SK-N-SH (cell line): Measurements from ENCODE around the gene EXPH5. TPM values are rescaled to one million over a fixed set of nuclear protein-coding genes. Genes with fewer than 3 reads are reported as not detected.

Experiments used
- CTCF ChIA-PET: fragments of 300-600, 350-600 bp; formaldehyde crosslinking; extraction: SDS; loops from one replicate; lab custom pipeline; 2021; lab: Yijun Ruan, JAX
- POLR2A ChIA-PET: fragments of 350-600 bp; sonication (Branson Sonifier 250); formaldehyde crosslinking; extraction: SDS; loops from one replicate; lab custom pipeline; 2020; ENCODE audit warnings: antibody characterized with exemption, inconsistent platforms; lab: Yijun Ruan, JAX
- DNase-seq: peaks from one replicate; pipeline ENCODE4 v3.0.0; 2012
- H2AFZ ChIP-seq: fragments of 200-600 bp; sonication (generic); 2 replicates; pipeline ENCODE4 v1.8.1; 2016; ENCODE audit warnings: antibody characterized with exemption, mild to moderate bottlenecking, low read depth
- H3F3A ChIP-seq: fragments of 200-600 bp; sonication (generic); replicated peaks from 2 replicates; pipeline ENCODE3; 2016; ENCODE audit warnings: antibody characterized with exemption, mild to moderate bottlenecking; ENCODE audit not compliant: insufficient read depth
- H3K27ac ChIP-seq, 2 experiments: fragments of 200-500 bp in 1 of 2; fragments of 200-600 bp in 1 of 2; sonication (Bioruptor generic) in 1 of 2; sonication (generic), shearing (Covaris generic) in 1 of 2; 2 replicates each; pipeline versions ENCODE4 v1.5.1 to v1.6.1; 2014 to 2016; ENCODE audit warnings: low read depth in 2 of 2, inconsistent platforms in 1 of 2, low read length in 1 of 2, mild to moderate bottlenecking in 1 of 2, mixed read lengths in 1 of 2
- H3K27me3 ChIP-seq: fragments of 200-600 bp; sonication (generic), shearing (Covaris generic); 2 replicates; pipeline ENCODE4 v1.6.1; 2016; ENCODE audit warnings: mixed run types; ENCODE audit not compliant: insufficient read depth
- H3K36me3 ChIP-seq, 2 experiments: fragments of 200-500 bp in 1 of 2; fragments of 200-600 bp in 1 of 2; sonication (Bioruptor generic) in 1 of 2; sonication (generic) in 1 of 2; replicated peaks in 1 of 2; 2 replicates each; pipeline versions ENCODE3 to v1.5.1; 2014 to 2016; ENCODE audit warnings: low read length in 1 of 2, mild to moderate bottlenecking in 1 of 2; ENCODE audit not compliant: insufficient read depth in 2 of 2, control insufficient read depth in 1 of 2
- H3K4me1 ChIP-seq, 2 experiments: fragments of 200-500 bp in 1 of 2; fragments of 200-600 bp in 1 of 2; sonication (Bioruptor generic) in 1 of 2; sonication (generic), shearing (Covaris generic) in 1 of 2; 2 replicates each; pipeline versions ENCODE4 v1.5.1 to v1.6.1; 2014 to 2016; ENCODE audit warnings: low read depth in 1 of 2, low read length in 1 of 2, mixed run types in 1 of 2; ENCODE audit not compliant: insufficient read depth in 2 of 2, control insufficient read depth in 1 of 2
- H3K4me2 ChIP-seq: fragments of 200-600 bp; sonication (generic), shearing (Covaris generic); 2 replicates; pipeline ENCODE4 v1.6.1; 2017; ENCODE audit warnings: mixed run types
- H3K4me3 ChIP-seq, 2 experiments: fragments of 200-500 bp in 1 of 2; fragments of 200-600 bp in 1 of 2; sonication (Bioruptor generic) in 1 of 2; sonication (generic), shearing (Covaris generic) in 1 of 2; 2 replicates each; pipeline versions ENCODE4 v1.5.1 to v1.8.1; 2014 to 2016; ENCODE audit warnings: low read depth in 2 of 2, inconsistent platforms in 1 of 2, low read length in 1 of 2, mild to moderate bottlenecking in 1 of 2, mixed read lengths in 1 of 2, moderate library complexity in 1 of 2
- H3K79me2 ChIP-seq: fragments of 200-600 bp; sonication (generic); 2 replicates; pipeline ENCODE4 v1.8.1; 2017; ENCODE audit warnings: mild to moderate bottlenecking; ENCODE audit not compliant: insufficient read depth
- H3K9ac ChIP-seq: fragments of 200-600 bp; sonication (generic); 2 replicates; pipeline ENCODE4 v1.6.1; 2017; ENCODE audit warnings: mixed run types
- H3K9me2 ChIP-seq: fragments of 200-600 bp; sonication (generic); 2 replicates; pipeline ENCODE4 v1.6.1; 2017; ENCODE audit warnings: mixed run types
- H3K9me3 ChIP-seq: fragments of 200-600 bp; sonication (generic); 2 replicates; pipeline ENCODE4 v1.6.1; 2017; ENCODE audit warnings: mixed run types, mild to moderate bottlenecking, moderate library complexity
- H4K20me1 ChIP-seq: fragments of 200-600 bp; sonication (generic); 2 replicates; pipeline ENCODE4 v1.6.1; 2017; ENCODE audit warnings: mild to moderate bottlenecking, mixed run types; ENCODE audit not compliant: insufficient read depth
- CHD2 ChIP-seq: fragments of 150-350 bp; IDR thresholded peaks from 2 replicates; pipeline ENCODE4 v1.6.1; 2018; ENCODE audit warnings: low read length; ENCODE audit not compliant: partially characterized antibody
- ELF1 ChIP-seq: IDR thresholded peaks from 2 replicates; pipeline ENCODE4 v1.4.0; 2012
- FOSL2 ChIP-seq: IDR thresholded peaks from 2 replicates; pipeline ENCODE4 v1.4.0; 2012; ENCODE audit warnings: low read depth, mild to moderate bottlenecking, moderate library complexity, borderline replicate concordance
- GATA2 ChIP-seq: sonication (generic); formaldehyde crosslinking; IDR thresholded peaks from 2 replicates; pipeline ENCODE4 v1.5.0; 2020; ENCODE audit warnings: mild to moderate bottlenecking, missing genetic modification reagents
- IRF3 ChIP-seq: fragments of 150-350 bp; IDR thresholded peaks from 2 replicates; pipeline ENCODE4 v1.6.1; 2016; ENCODE audit warnings: mild to moderate bottlenecking, low read depth, low read length
- MAX ChIP-seq: IDR thresholded peaks from 2 replicates; pipeline ENCODE4 v1.4.0; 2012; ENCODE audit warnings: low read depth
- MEF2A ChIP-seq: IDR thresholded peaks from 2 replicates; pipeline ENCODE4 v1.4.0; 2012; ENCODE audit warnings: low read depth, borderline replicate concordance
- MXI1 ChIP-seq: IDR thresholded peaks from 2 replicates; pipeline ENCODE4 v1.6.1; 2012; ENCODE audit warnings: mild to moderate bottlenecking, low read depth, low read length, improper control_type of control experiment
- NFIC ChIP-seq: IDR thresholded peaks from 2 replicates; pipeline ENCODE4 v1.4.0; 2012; ENCODE audit warnings: borderline replicate concordance
- PBX3 ChIP-seq: IDR thresholded peaks from 2 replicates; pipeline ENCODE4; 2012
- REST ChIP-seq: IDR thresholded peaks from 2 replicates; pipeline ENCODE4 v1.6.1; 2012; ENCODE audit warnings: mild to moderate bottlenecking, low read depth, low read length, moderate library complexity
- RXRA ChIP-seq: IDR thresholded peaks from 2 replicates; pipeline ENCODE4 v1.4.0; 2012; ENCODE audit warnings: low read depth, mild to moderate bottlenecking, borderline replicate concordance
- TAF1 ChIP-seq: IDR thresholded peaks from 2 replicates; pipeline ENCODE4 v1.6.1; 2012; ENCODE audit warnings: low read depth, mild to moderate bottlenecking, low read length, moderate library complexity, borderline replicate concordance
- TCF12 ChIP-seq: IDR thresholded peaks from 2 replicates; pipeline ENCODE4 v1.4.0; 2012
- TEAD4 ChIP-seq: IDR thresholded peaks from 2 replicates; pipeline ENCODE4 v1.4.0; 2012; ENCODE audit warnings: mild to moderate bottlenecking, borderline replicate concordance; ENCODE audit not compliant: insufficient read depth
- USF1 ChIP-seq: IDR thresholded peaks from 2 replicates; pipeline ENCODE4 v1.4.0; 2012; ENCODE audit warnings: low read depth, borderline replicate concordance
- YY1 ChIP-seq: IDR thresholded peaks from 2 replicates; pipeline ENCODE4 v1.4.0; 2012; ENCODE audit warnings: low read depth, mild to moderate bottlenecking
- WGBS: methylation state at CpG from one replicate; pipeline ENCODE4 v1.1.6; 2017; ENCODE audit warnings: low lambda C conversion rate; 5-methylcytosine and 5-hydroxymethylcytosine counted together
- polyA plus RNA-seq, 3 experiments: library from polyadenylated mRNA; depleted of rRNA; stranded (reverse); fragments of >200 nt; gene quantifications; 2 replicates each; pipeline ENCODE4 v1.2.3, GENCODE V29; 2012

The EXPH5 gene
- polyA plus RNA-seq, 1 of the 3 experiments (the other 2 are of a cell fraction): 0.05 TPM

GRCh38 chr11:108538022-108538424 lies 55.5 kb downstream of the EXPH5 start:
- DNase-seq: no peak
- H3F3A ChIP-seq: no peaks in the 10 kb centered on the region
- TF ChIP-seq MEF2A: no peak
- no peak for TF ChIP-seq YY1
- no peak for TF ChIP-seq GATA2 (CRISPR knock-in tag)
- no peak for TF ChIP-seq NFIC
- no peak for TF ChIP-seq TEAD4
- TF ChIP-seq FOSL2: no peak
- no peak for TF ChIP-seq PBX3
- TF ChIP-seq TAF1: no peak
- no peak for TF ChIP-seq USF1
- TF ChIP-seq MXI1: no peak
- TF ChIP-seq CHD2: no peak
- TF ChIP-seq IRF3: no peak
- no peak for TF ChIP-seq REST
- no peak for TF ChIP-seq TCF12
- TF ChIP-seq MAX: no peak
- TF ChIP-seq RXRA: no peak
- TF ChIP-seq ELF1: no peak
- H3K4me3 ChIP-seq: no peak overlapping the region
- WGBS: 78% methylated on average over 8 of the region's 8 CpGs
- H3K9me2 ChIP-seq: no peaks in the 10 kb centered on the region
- H2AFZ ChIP-seq: no peak overlapping the region
- H3K4me1 ChIP-seq: no peaks in the 10 kb centered on the region; a peak in 1 of 4 replicates
- no peak overlapping the region for H3K4me2 ChIP-seq
- no peaks in the 10 kb centered on the region for H4K20me1 ChIP-seq
- ChIA-PET POLR2A (no interaction called here), CTCF (interaction anchor here (0.7 kb wide), 1 partner anchor 11 kb away, joined by 3 read pairs; no protein-coding TSS in a partner anchor)
- H3K9ac ChIP-seq: no peak overlapping the region
- H3K79me2 ChIP-seq: no peaks in the 10 kb centered on the region
- H3K9me3 ChIP-seq: no peaks in the 10 kb centered on the region
- no peaks in the 10 kb centered on the region for H3K36me3 ChIP-seq
- H3K27me3 ChIP-seq: peaks cover 4% of the 10 kb centered on the region; the same call in 1 of the 2 replicates
- H3K27ac ChIP-seq: no peak overlapping the region
